SK-N-SH (cell line): ENCODE measurements around the gene POU2F1. TPM values are rescaled to one million over a fixed set of nuclear protein-coding genes. Genes with fewer than 3 reads are reported as not detected.

Experiments
- CTCF ChIA-PET: fragments of 300-600, 350-600 bp; formaldehyde crosslinking; extraction: SDS; loops from one replicate; lab custom pipeline; 2021; lab: Yijun Ruan, JAX
- POLR2A ChIA-PET: fragments of 350-600 bp; sonication (Branson Sonifier 250); formaldehyde crosslinking; extraction: SDS; loops from one replicate; lab custom pipeline; 2020; ENCODE audit warnings: antibody characterized with exemption, inconsistent platforms; lab: Yijun Ruan, JAX
- DNase-seq: peaks from one replicate; pipeline ENCODE4 v3.0.0; 2012
- H2AFZ ChIP-seq: fragments of 200-600 bp; sonication (generic); 2 replicates; pipeline ENCODE4 v1.8.1; 2016; ENCODE audit warnings: antibody characterized with exemption, mild to moderate bottlenecking, low read depth
- H3F3A ChIP-seq: fragments of 200-600 bp; sonication (generic); replicated peaks from 2 replicates; pipeline ENCODE3; 2016; ENCODE audit warnings: antibody characterized with exemption, mild to moderate bottlenecking; ENCODE audit not compliant: insufficient read depth
- H3K27ac ChIP-seq, 2 experiments: fragments of 200-500 bp in 1 of 2; fragments of 200-600 bp in 1 of 2; sonication (Bioruptor generic) in 1 of 2; sonication (generic), shearing (Covaris generic) in 1 of 2; 2 replicates each; pipeline versions ENCODE4 v1.5.1 to v1.6.1; 2014 to 2016; ENCODE audit warnings: low read depth in 2 of 2, inconsistent platforms in 1 of 2, low read length in 1 of 2, mild to moderate bottlenecking in 1 of 2, mixed read lengths in 1 of 2
- H3K27me3 ChIP-seq: fragments of 200-600 bp; sonication (generic), shearing (Covaris generic); 2 replicates; pipeline ENCODE4 v1.6.1; 2016; ENCODE audit warnings: mixed run types; ENCODE audit not compliant: insufficient read depth
- H3K36me3 ChIP-seq, 2 experiments: fragments of 200-500 bp in 1 of 2; fragments of 200-600 bp in 1 of 2; sonication (Bioruptor generic) in 1 of 2; sonication (generic) in 1 of 2; replicated peaks in 1 of 2; 2 replicates each; pipeline versions ENCODE3 to v1.5.1; 2014 to 2016; ENCODE audit warnings: low read length in 1 of 2, mild to moderate bottlenecking in 1 of 2; ENCODE audit not compliant: insufficient read depth in 2 of 2, control insufficient read depth in 1 of 2
- H3K4me1 ChIP-seq, 2 experiments: fragments of 200-500 bp in 1 of 2; fragments of 200-600 bp in 1 of 2; sonication (Bioruptor generic) in 1 of 2; sonication (generic), shearing (Covaris generic) in 1 of 2; 2 replicates each; pipeline versions ENCODE4 v1.5.1 to v1.6.1; 2014 to 2016; ENCODE audit warnings: low read depth in 1 of 2, low read length in 1 of 2, mixed run types in 1 of 2; ENCODE audit not compliant: insufficient read depth in 2 of 2, control insufficient read depth in 1 of 2
- H3K4me2 ChIP-seq: fragments of 200-600 bp; sonication (generic), shearing (Covaris generic); 2 replicates; pipeline ENCODE4 v1.6.1; 2017; ENCODE audit warnings: mixed run types
- H3K4me3 ChIP-seq, 2 experiments: fragments of 200-500 bp in 1 of 2; fragments of 200-600 bp in 1 of 2; sonication (Bioruptor generic) in 1 of 2; sonication (generic), shearing (Covaris generic) in 1 of 2; 2 replicates each; pipeline versions ENCODE4 v1.5.1 to v1.8.1; 2014 to 2016; ENCODE audit warnings: low read depth in 2 of 2, inconsistent platforms in 1 of 2, low read length in 1 of 2, mild to moderate bottlenecking in 1 of 2, mixed read lengths in 1 of 2, moderate library complexity in 1 of 2
- H3K79me2 ChIP-seq: fragments of 200-600 bp; sonication (generic); 2 replicates; pipeline ENCODE4 v1.8.1; 2017; ENCODE audit warnings: mild to moderate bottlenecking; ENCODE audit not compliant: insufficient read depth
- H3K9ac ChIP-seq: fragments of 200-600 bp; sonication (generic); 2 replicates; pipeline ENCODE4 v1.6.1; 2017; ENCODE audit warnings: mixed run types
- H3K9me2 ChIP-seq: fragments of 200-600 bp; sonication (generic); 2 replicates; pipeline ENCODE4 v1.6.1; 2017; ENCODE audit warnings: mixed run types
- H3K9me3 ChIP-seq: fragments of 200-600 bp; sonication (generic); 2 replicates; pipeline ENCODE4 v1.6.1; 2017; ENCODE audit warnings: mixed run types, mild to moderate bottlenecking, moderate library complexity
- H4K20me1 ChIP-seq: fragments of 200-600 bp; sonication (generic); 2 replicates; pipeline ENCODE4 v1.6.1; 2017; ENCODE audit warnings: mild to moderate bottlenecking, mixed run types; ENCODE audit not compliant: insufficient read depth
- EZH2phosphoT487 ChIP-seq: fragments of 200-600 bp; sonication (generic); IDR thresholded peaks from 2 replicates; pipeline ENCODE4 v1.6.1; 2017; ENCODE audit warnings: low read depth, mixed run types, mild to moderate bottlenecking, antibody characterized with exemption, moderate library complexity, borderline replicate concordance
- FOSL2 ChIP-seq: IDR thresholded peaks from 2 replicates; pipeline ENCODE4 v1.4.0; 2012; ENCODE audit warnings: low read depth, mild to moderate bottlenecking, moderate library complexity, borderline replicate concordance
- GABPA ChIP-seq: IDR thresholded peaks from 2 replicates; pipeline ENCODE4 v1.4.0; 2012; ENCODE audit warnings: low read depth, mild to moderate bottlenecking
- GATA2 ChIP-seq: sonication (generic); formaldehyde crosslinking; IDR thresholded peaks from 2 replicates; pipeline ENCODE4 v1.5.0; 2020; ENCODE audit warnings: mild to moderate bottlenecking, missing genetic modification reagents
- IRF3 ChIP-seq: fragments of 150-350 bp; IDR thresholded peaks from 2 replicates; pipeline ENCODE4 v1.6.1; 2016; ENCODE audit warnings: mild to moderate bottlenecking, low read depth, low read length
- MAX ChIP-seq: IDR thresholded peaks from 2 replicates; pipeline ENCODE4 v1.4.0; 2012; ENCODE audit warnings: low read depth
- MEF2A ChIP-seq: IDR thresholded peaks from 2 replicates; pipeline ENCODE4 v1.4.0; 2012; ENCODE audit warnings: low read depth, borderline replicate concordance
- MXI1 ChIP-seq: IDR thresholded peaks from 2 replicates; pipeline ENCODE4 v1.6.1; 2012; ENCODE audit warnings: mild to moderate bottlenecking, low read depth, low read length, improper control_type of control experiment
- NRF1 ChIP-seq: IDR thresholded peaks from 2 replicates; pipeline ENCODE4 v1.6.1; 2012; ENCODE audit warnings: low read depth, mild to moderate bottlenecking, low read length
- PBX3 ChIP-seq: IDR thresholded peaks from 2 replicates; pipeline ENCODE4; 2012
- RAD21 ChIP-seq: IDR thresholded peaks from 2 replicates; pipeline ENCODE4 v1.6.1; 2012; ENCODE audit warnings: mild to moderate bottlenecking, low read length
- RFX5 ChIP-seq: IDR thresholded peaks from 2 replicates; pipeline ENCODE4 v1.6.1; 2012; ENCODE audit warnings: mild to moderate bottlenecking, improper control_type of control experiment, low read length
- RXRA ChIP-seq: IDR thresholded peaks from 2 replicates; pipeline ENCODE4 v1.4.0; 2012; ENCODE audit warnings: low read depth, mild to moderate bottlenecking, borderline replicate concordance
- TCF12 ChIP-seq: IDR thresholded peaks from 2 replicates; pipeline ENCODE4 v1.4.0; 2012
- TEAD4 ChIP-seq: IDR thresholded peaks from 2 replicates; pipeline ENCODE4 v1.4.0; 2012; ENCODE audit warnings: mild to moderate bottlenecking, borderline replicate concordance; ENCODE audit not compliant: insufficient read depth
- USF1 ChIP-seq: IDR thresholded peaks from 2 replicates; pipeline ENCODE4 v1.4.0; 2012; ENCODE audit warnings: low read depth, borderline replicate concordance
- USF2 ChIP-seq: fragments of 150-350 bp; IDR thresholded peaks from 2 replicates; pipeline ENCODE4 v1.6.1; 2017; ENCODE audit warnings: antibody characterized with exemption, low read length, low read depth, borderline replicate concordance
- YY1 ChIP-seq: IDR thresholded peaks from 2 replicates; pipeline ENCODE4 v1.4.0; 2012; ENCODE audit warnings: low read depth, mild to moderate bottlenecking
- ZBTB33 ChIP-seq: IDR thresholded peaks from 2 replicates; pipeline ENCODE4 v1.4.0; 2012; ENCODE audit warnings: low read depth, borderline replicate concordance
- WGBS: methylation state at CpG from one replicate; pipeline ENCODE4 v1.1.6; 2017; ENCODE audit warnings: low lambda C conversion rate; 5-methylcytosine and 5-hydroxymethylcytosine counted together
- polyA plus RNA-seq, 3 experiments: library from polyadenylated mRNA; depleted of rRNA; stranded (reverse); fragments of >200 nt; gene quantifications; 2 replicates each; pipeline ENCODE4 v1.2.3, GENCODE V29; 2012

Gene POU2F1
- polyA plus RNA-seq, 1 of the 3 experiments (the other 2 are of a cell fraction), result 1.2 TPM

GRCh38 chr1:167446966-167447365, 226.3 kb downstream of the POU2F1 start:
- ChIA-PET CTCF (interaction anchor here (0.7 to 2.7 kb wide), 4 partner anchors 24 to 537 kb away, joined by 3 to 10 read pairs (median 9); no protein-coding TSS in a partner anchor), POLR2A (no interaction called here)
- Histone ChIP-seq H3K4me2 (no peak overlapping the region), H3K4me3 (no peak overlapping the region), H3K9ac (no peak overlapping the region), H3K9me3 (no peaks in the 10 kb centered on the region), H2AFZ (no peak overlapping the region), H4K20me1 (no peaks in the 10 kb centered on the region), H3K4me1 (no peaks in the 10 kb centered on the region; a peak in 1 of 4 replicates), H3F3A (no peaks in the 10 kb centered on the region), H3K27ac (no peak overlapping the region), H3K79me2 (no peaks in the 10 kb centered on the region), H3K36me3 (no peaks in the 10 kb centered on the region), H3K9me2 (no peaks in the 10 kb centered on the region), H3K27me3 (peaks cover 6% of the 10 kb centered on the region; the same call in 1 of the 2 replicates)
- TF ChIP-seq USF2, result no peak
- no peak for TF ChIP-seq EZH2phosphoT487
- no peak for TF ChIP-seq RFX5
- TF ChIP-seq TEAD4, result no peak
- TF ChIP-seq TCF12, result no peak
- no peak for TF ChIP-seq YY1
- no peak for TF ChIP-seq FOSL2
- TF ChIP-seq IRF3, result no peak
- no peak for TF ChIP-seq RXRA
- TF ChIP-seq GABPA, result no peak
- TF ChIP-seq USF1, result no peak
- TF ChIP-seq RAD21, result no peak
- TF ChIP-seq MXI1, result no peak
- no peak for TF ChIP-seq MAX
- TF ChIP-seq PBX3, result no peak
- no peak for TF ChIP-seq NRF1
- TF ChIP-seq GATA2, result no peak
- no peak for TF ChIP-seq ZBTB33
- no peak for TF ChIP-seq MEF2A
- no peak for DNase-seq
- WGBS, result 79% methylated on average over 3 of the region's 3 CpGs
